Measurements from ENCODE around the gene TCF7.
A peak's percentile ranks its signal among the peaks of the same experiment; 100 is the strongest.

Gene TCF7

GRCh38 chr5:134114886-134115805 lies 665 bp downstream of the TCF7 start:
- no peak for DNase-seq

- DNase-seq = no peak
These were observed 1.3 kb downstream of the TCF7 start for GRCh38 chr5:134115806-134116175.

- DNase-seq = no peak
These were observed 1.8 kb downstream of the TCF7 start for GRCh38 chr5:134116286-134116685.

GRCh38 chr5:134116789-134117761 lies 2.6 kb downstream of the TCF7 start:
- DNase-seq = no peak

- DNase-seq = no peak
These were observed 3.8 kb downstream of the TCF7 start for GRCh38 chr5:134118212-134118835.

- DNase-seq = no peak
These were observed 5.2 kb downstream of the TCF7 start for GRCh38 chr5:134119720-134120119.

GRCh38 chr5:134120386-134121138 lies 6.1 kb downstream of the TCF7 start:
- DNase-seq = no peak

- DNase-seq = peak; percentile 71
These were observed 8.0 kb downstream of the TCF7 start for GRCh38 chr5:134122530-134122929.

GRCh38 chr5:134123360-134123759 lies 8.9 kb downstream of the TCF7 start:
- no peak for DNase-seq

GRCh38 chr5:134124289-134125038 lies 10.0 kb downstream of the TCF7 start:
- DNase-seq = no peak

GRCh38 chr5:134125039-134126015 lies 10.8 kb downstream of the TCF7 start:
- no peak for DNase-seq

- DNase-seq = no peak
These were observed 12.9 kb downstream of the TCF7 start for GRCh38 chr5:134127376-134127861.

- DNase-seq = no peak
These were observed 13.6 kb downstream of the TCF7 start for GRCh38 chr5:134127988-134128647.

GRCh38 chr5:134128648-134128995 lies 14.1 kb downstream of the TCF7 start:
- DNase-seq = no peak

- DNase-seq = no peak
These were observed 15.1 kb downstream of the TCF7 start for GRCh38 chr5:134129411-134130238.

GRCh38 chr5:134130239-134130945 lies 15.9 kb downstream of the TCF7 start:
- no peak for DNase-seq

GRCh38 chr5:134131165-134131564 lies 16.7 kb downstream of the TCF7 start:
- no peak for DNase-seq

Data from NK-92 treated with Interleukin-12 subunit alpha and Interleukin-12 subunit beta, amount 100 ng/mL, for 24 hours (cell line).